DOHH2 (cell line): ENCODE data around the gene PPM1A.

Source experiments
- CTCF ChIP-seq: fragments of 200-600 bp; sonication (generic); IDR thresholded peaks from one replicate; pipeline ENCODE4 v1.5.1; 2014; ENCODE audit warnings: antibody characterized with exemption, mild to moderate bottlenecking, low read depth, low read length; ENCODE audit not compliant: poor library complexity, severe bottlenecking
- EZH2phosphoT487 ChIP-seq: fragments of 200-600 bp; sonication (generic); IDR thresholded peaks from 2 replicates; pipeline ENCODE4 v1.6.1; 2017; ENCODE audit warnings: borderline replicate concordance, mild to moderate bottlenecking, antibody characterized with exemption, low read length, moderate library complexity, mixed read lengths

- TF ChIP-seq CTCF: no peak
- no peak for TF ChIP-seq EZH2phosphoT487
Observed at GRCh38 chr14:60220084-60220483, 28.9 kb upstream of the PPM1A start.
